Nephron progenitor cell (in vitro differentiated cells): ENCODE measurements around the gene CACNA1H.

Experiments
- DNase-seq: peaks from one replicate; pipeline ENCODE4 v3.0.0; 2021
- H3K27ac Mint-ChIP-seq: 2 replicates; pipeline ENCODE4 v1.8.0; 2021; ENCODE audit warnings: mild to moderate bottlenecking, moderate library complexity, mixed read lengths
- H3K27me3 Mint-ChIP-seq: 2 replicates; pipeline ENCODE4 v1.8.0; 2021; ENCODE audit warnings: mild to moderate bottlenecking, low read depth, mixed read lengths; ENCODE audit not compliant: poor library complexity
- H3K36me3 Mint-ChIP-seq: 2 replicates; pipeline ENCODE4 v1.8.0; 2021; ENCODE audit warnings: low read depth, mixed read lengths
- H3K4me1 Mint-ChIP-seq: 2 replicates; pipeline ENCODE4 v1.8.0; 2021; ENCODE audit warnings: mixed read lengths
- H3K4me3 Mint-ChIP-seq: 2 replicates; pipeline ENCODE4 v1.8.0; 2021; ENCODE audit warnings: mild to moderate bottlenecking, moderate library complexity, mixed read lengths
- H3K9me3 Mint-ChIP-seq: 2 replicates; pipeline ENCODE4 v1.8.0; 2021; ENCODE audit warnings: mild to moderate bottlenecking, moderate library complexity, mixed read lengths
- CTCF ChIP-seq: fragments of 200-600 bp; sonication (generic); IDR thresholded peaks from 2 replicates; pipeline ENCODE4 v1.5.0; 2021; ENCODE audit warnings: antibody characterized with exemption

Gene CACNA1H

GRCh38 chr16:1144476-1145382, 8.2 kb upstream of the CACNA1H start:
- peak; percentile 42 for DNase-seq
- H3K36me3 Mint-ChIP-seq = no peaks in the 10 kb centered on the region
- H3K27me3 Mint-ChIP-seq = peaks cover 15% of the 10 kb centered on the region
- H3K4me1 Mint-ChIP-seq = peaks cover 50% of the 10 kb centered on the region
- H3K9me3 Mint-ChIP-seq = peaks cover 10% of the 10 kb centered on the region
- no peak for TF ChIP-seq CTCF
- no peak overlapping the region for H3K27ac Mint-ChIP-seq
- no peak overlapping the region for H3K4me3 Mint-ChIP-seq

DNA sequence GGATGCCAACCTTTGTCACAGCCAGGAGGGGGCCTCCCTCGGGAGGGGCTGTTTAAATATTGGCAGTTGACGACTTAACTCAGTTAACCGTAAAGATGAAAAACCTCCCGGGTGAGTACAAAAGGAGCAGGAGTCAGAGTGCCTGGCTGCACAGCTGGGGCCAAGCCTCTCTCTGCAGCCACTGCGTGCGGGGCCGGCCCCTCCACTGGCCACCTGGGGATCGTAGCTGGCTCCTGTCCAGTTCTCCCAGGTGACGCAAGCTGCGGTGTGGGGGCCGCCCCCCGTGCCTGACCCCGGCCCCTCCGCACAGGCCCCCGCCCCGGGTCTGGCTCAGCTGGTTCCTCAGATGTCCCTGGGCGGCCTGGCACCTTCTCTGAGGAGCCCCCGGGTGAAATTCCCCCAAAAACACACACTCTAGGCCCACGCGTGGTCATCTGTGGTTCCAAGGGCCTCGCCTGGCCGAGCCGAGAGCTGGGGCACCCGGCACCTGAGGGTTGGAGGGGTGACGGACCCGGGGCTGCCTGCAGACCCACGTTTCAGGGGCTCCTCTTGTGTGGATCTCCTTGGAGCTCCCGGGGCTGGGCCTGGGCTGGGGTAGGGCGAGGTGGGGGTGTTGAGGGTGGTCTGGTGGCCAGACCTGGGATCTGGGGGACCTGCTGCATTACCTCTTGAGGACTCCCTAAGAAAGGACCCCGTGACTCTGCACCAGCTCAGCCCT, 7.4 kb upstream of the CACNA1H start:
- Mint-ChIP-seq H3K9me3 (peaks cover 10% of the 10 kb centered on the region), H3K4me1 (peaks cover 47% of the 10 kb centered on the region), H3K4me3 (no peak overlapping the region), H3K36me3 (no peaks in the 10 kb centered on the region), H3K27me3 (peaks cover 15% of the 10 kb centered on the region), H3K27ac (no peak overlapping the region)
- DNase-seq = peak; percentile 34
- TF ChIP-seq CTCF = no peak

DNA sequence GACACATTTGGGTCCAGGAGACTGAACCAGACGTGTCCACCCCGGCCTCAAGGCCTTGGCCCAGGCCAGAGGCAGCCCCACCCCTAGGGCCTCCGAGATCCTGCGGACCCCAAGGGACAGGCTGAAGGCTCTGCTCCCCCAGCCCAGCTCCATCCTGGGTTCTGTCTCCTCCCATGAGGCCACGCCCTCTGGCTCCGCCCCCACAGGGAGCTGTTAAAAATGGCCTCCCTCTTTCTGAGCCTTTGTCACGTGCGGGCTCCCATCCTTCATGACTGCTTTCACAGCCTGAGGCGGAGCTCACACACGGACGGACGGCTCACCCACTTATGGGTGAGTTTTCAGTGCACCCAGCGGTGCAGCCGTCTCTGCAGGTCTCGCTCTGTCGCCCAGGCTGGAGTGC, 6.5 kb upstream of the CACNA1H start:
- H3K9me3 Mint-ChIP-seq = peaks cover 7% of the 10 kb centered on the region
- H3K4me1 Mint-ChIP-seq = peaks cover 44% of the 10 kb centered on the region
- no peak for TF ChIP-seq CTCF
- peaks cover 15% of the 10 kb centered on the region for H3K27me3 Mint-ChIP-seq
- H3K27ac Mint-ChIP-seq = no peak overlapping the region
- H3K4me3 Mint-ChIP-seq = no peak overlapping the region
- peak; percentile 44 for DNase-seq
- no peaks in the 10 kb centered on the region for H3K36me3 Mint-ChIP-seq

GRCh38 chr16:1147027-1147426, 5.9 kb upstream of the CACNA1H start:
- TF ChIP-seq CTCF = no peak
- Mint-ChIP-seq H3K27me3 (peaks cover 15% of the 10 kb centered on the region), H3K4me3 (no peak overlapping the region), H3K4me1 (peaks cover 45% of the 10 kb centered on the region), H3K9me3 (peaks cover 7% of the 10 kb centered on the region), H3K36me3 (no peaks in the 10 kb centered on the region), H3K27ac (no peak overlapping the region)
- DNase-seq = no peak

DNA sequence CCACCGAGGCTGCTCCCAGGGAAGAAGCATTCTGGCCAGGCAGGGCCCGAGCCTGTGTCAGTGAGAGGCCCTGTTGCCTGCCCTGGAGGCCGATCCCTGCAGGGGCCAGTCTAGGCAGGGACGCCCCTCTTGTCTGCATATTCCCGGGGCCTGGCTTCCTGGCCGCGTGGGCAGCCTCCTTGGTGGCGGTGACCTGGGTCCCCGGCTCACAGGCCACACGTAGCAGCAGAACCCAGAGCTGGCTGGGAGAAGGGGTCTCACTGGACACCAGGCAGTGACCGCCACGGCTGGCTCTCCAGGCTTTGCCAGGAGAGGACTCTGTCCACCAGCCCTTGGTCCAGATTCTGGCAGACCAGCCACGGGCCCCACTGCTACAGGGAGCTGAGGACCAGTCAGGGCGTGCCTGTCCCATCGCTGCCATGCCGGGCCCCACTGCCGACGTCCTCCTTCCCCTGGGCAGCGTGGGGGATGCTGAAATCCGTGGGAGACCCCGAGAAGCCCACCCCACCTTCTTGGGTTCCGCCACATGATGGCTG, 3.7 kb upstream of the CACNA1H start:
- Mint-ChIP-seq H3K4me1 (peaks cover 29% of the 10 kb centered on the region), H3K27me3 (peaks cover 4% of the 10 kb centered on the region), H3K9me3 (peaks cover 7% of the 10 kb centered on the region), H3K27ac (no peak overlapping the region), H3K4me3 (no peak overlapping the region), H3K36me3 (no peaks in the 10 kb centered on the region)
- DNase-seq = no peak
- TF ChIP-seq CTCF = no peak
